Uterus (tissue), 4 donors: ENCODE data around the gene SIAH2. TPM values are rescaled to one million over a fixed set of nuclear protein-coding genes. Genes with fewer than 3 reads are reported as not detected.

Experiments
- DNase-seq, 2 donors: peaks; one replicate each; pipeline ENCODE4 v3.0.0-alpha.2; 2019 to 2020
- H3K27ac ChIP-seq, 2 donors: fragments of 200-600 bp; sonication (generic); 1 replicate in 1 of 2; 2 replicates in 1 of 2; pipeline ENCODE4 v1.5.1; 2016 to 2018
- H3K27me3 ChIP-seq, 2 donors: fragments of 200-600 bp; sonication (generic); one replicate each; pipeline ENCODE4 v1.5.1; 2018 to 2019; ENCODE audit warnings: control low read depth in 1 of 2
- H3K36me3 ChIP-seq, 2 donors: fragments of 200-600 bp; sonication (generic); one replicate each; pipeline ENCODE4 v1.5.1; 2019; ENCODE audit warnings: control low read depth in 1 of 2
- H3K4me1 ChIP-seq, 2 donors: fragments of 200-600 bp; sonication (generic); one replicate each; pipeline ENCODE4 v1.5.1; 2018 to 2019; ENCODE audit warnings: control low read depth in 1 of 2
- H3K4me3 ChIP-seq, 2 donors: fragments of 200-600 bp; sonication (generic); 1 replicate in 1 of 2; 2 replicates in 1 of 2; pipeline ENCODE4 v1.5.1; 2018 to 2019; ENCODE audit warnings: mild to moderate bottlenecking in 1 of 2
- H3K9me3 ChIP-seq, 2 donors: fragments of 200-600 bp; sonication (generic); one replicate each; pipeline ENCODE4 v1.5.1; 2019; ENCODE audit warnings: control low read depth in 1 of 2
- POLR2A ChIP-seq, 2 donors: fragments of 450-650 bp; IDR thresholded peaks; one replicate each; pipeline ENCODE4 v1.6.1; 2016; ENCODE audit warnings: antibody characterized with exemption in 2 of 2, mild to moderate bottlenecking in 1 of 2, moderate library complexity in 1 of 2
- intact Hi-C: fragments of 100-400 bp; cut with DNase I; formaldehyde crosslinking; loops from one replicate; pipeline ENCODE4 v1.15.1; 2023; ENCODE audit warnings: low total_unique reads
- total RNA-seq, 4 donors: library from RNA; depleted of rRNA in 3 of 4; stranded (reverse); fragments of >200 nt in 3 of 4; gene quantifications; one replicate each; pipeline versions ENCODE4 v1.1.0 to v1.2.4, GENCODE V29; 2014 to 2023
- TF ChIP-seq, protein P1 (sequence below), 4 experiments: fragments of 200-600 bp in 2 of 4; fragments of 450-650 bp in 2 of 4; sonication (generic) in 2 of 4; IDR thresholded peaks; one replicate each; pipeline ENCODE4 v1.5.1; 2016 to 2019; ENCODE audit warnings: antibody characterized with exemption in 4 of 4, mild to moderate bottlenecking in 2 of 4, moderate library complexity in 1 of 4
- donor health status: DM: yes; HTN: yes; CAD: no.

The SIAH2 gene
- total RNA-seq, 4 donors from 2014 or later = 25.4 to 63.8 (median 43.6) TPM

DNA sequence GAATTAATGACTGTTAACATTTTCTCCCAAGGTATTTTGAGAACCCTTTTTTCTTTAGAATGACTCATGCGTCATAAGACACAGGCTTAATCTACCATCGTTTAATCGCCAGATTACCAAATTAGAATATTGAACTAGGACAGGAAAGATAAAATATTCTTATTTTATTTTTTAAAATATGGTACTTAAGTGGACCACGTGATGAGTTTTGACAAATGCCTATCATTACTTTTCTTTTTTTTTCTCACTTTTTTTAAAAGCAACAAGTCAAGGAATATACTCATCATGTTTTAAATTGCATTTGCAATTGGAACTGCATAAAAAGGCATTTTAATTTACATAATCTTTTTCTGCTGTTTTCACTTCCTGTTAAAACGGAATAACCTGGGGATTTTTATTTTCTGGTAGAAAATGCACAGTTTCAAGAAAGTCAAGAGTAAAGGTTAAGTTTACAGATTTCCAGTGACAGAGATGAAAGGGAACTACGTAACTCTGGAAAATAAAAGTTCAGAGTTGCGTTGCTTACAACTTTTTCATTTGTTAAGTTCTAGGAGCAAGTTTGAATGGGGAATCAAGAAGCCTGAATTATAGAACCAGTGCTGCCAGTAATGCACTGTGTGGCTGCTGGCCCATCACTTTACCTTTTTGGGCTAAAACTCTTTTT, 23.6 kb downstream of the SIAH2 start:
- Histone ChIP-seq H3K9me3 (no peaks in the 10 kb centered on the region), H3K4me1 (no peaks in the 10 kb centered on the region), H3K36me3 (no peaks in the 10 kb centered on the region), H3K27ac (no peak overlapping the region), H3K4me3 (no peak overlapping the region), H3K27me3 (no peaks in the 10 kb centered on the region)
- intact Hi-C loops = no loop called here
- no peak for TF ChIP-seq POLR2A (IDR thresholded peaks at IDR 0.05)
- DNase-seq = no peak

DNA sequence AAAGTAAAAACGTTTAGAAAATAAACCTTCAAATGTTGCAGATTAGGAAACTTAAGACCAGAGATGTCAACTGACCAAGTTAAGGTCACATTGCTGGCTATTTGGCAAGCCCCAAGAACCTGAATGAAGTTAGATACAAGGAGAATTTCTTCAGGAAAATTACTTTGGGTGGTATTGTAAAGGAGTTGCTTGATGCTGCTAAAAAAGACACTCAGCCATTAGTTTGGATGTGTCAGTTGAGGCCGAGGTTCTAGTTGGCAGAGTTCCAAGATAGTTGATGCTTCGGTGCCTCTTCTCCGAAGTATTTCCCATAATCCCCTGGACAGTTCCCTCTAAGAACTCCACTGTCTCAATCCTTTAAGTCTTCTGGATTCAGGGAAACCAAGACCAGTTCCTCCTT, 24.3 kb downstream of the SIAH2 start:
- no peak for TF ChIP-seq POLR2A (IDR thresholded peaks at IDR 0.05)
- TF ChIP-seq, protein P1, sequence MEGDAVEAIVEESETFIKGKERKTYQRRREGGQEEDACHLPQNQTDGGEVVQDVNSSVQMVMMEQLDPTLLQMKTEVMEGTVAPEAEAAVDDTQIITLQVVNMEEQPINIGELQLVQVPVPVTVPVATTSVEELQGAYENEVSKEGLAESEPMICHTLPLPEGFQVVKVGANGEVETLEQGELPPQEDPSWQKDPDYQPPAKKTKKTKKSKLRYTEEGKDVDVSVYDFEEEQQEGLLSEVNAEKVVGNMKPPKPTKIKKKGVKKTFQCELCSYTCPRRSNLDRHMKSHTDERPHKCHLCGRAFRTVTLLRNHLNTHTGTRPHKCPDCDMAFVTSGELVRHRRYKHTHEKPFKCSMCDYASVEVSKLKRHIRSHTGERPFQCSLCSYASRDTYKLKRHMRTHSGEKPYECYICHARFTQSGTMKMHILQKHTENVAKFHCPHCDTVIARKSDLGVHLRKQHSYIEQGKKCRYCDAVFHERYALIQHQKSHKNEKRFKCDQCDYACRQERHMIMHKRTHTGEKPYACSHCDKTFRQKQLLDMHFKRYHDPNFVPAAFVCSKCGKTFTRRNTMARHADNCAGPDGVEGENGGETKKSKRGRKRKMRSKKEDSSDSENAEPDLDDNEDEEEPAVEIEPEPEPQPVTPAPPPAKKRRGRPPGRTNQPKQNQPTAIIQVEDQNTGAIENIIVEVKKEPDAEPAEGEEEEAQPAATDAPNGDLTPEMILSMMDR (IDR thresholded peaks at IDR 0.05) = no peak
- H3K4me3 ChIP-seq = no peak overlapping the region
- H3K27me3 ChIP-seq = no peaks in the 10 kb centered on the region
- H3K4me1 ChIP-seq = no peaks in the 10 kb centered on the region
- no peaks in the 10 kb centered on the region for H3K9me3 ChIP-seq
- no peak overlapping the region for H3K27ac ChIP-seq
- H3K36me3 ChIP-seq = no peaks in the 10 kb centered on the region
- intact Hi-C loops = no loop called here
- no peak for DNase-seq

DNA sequence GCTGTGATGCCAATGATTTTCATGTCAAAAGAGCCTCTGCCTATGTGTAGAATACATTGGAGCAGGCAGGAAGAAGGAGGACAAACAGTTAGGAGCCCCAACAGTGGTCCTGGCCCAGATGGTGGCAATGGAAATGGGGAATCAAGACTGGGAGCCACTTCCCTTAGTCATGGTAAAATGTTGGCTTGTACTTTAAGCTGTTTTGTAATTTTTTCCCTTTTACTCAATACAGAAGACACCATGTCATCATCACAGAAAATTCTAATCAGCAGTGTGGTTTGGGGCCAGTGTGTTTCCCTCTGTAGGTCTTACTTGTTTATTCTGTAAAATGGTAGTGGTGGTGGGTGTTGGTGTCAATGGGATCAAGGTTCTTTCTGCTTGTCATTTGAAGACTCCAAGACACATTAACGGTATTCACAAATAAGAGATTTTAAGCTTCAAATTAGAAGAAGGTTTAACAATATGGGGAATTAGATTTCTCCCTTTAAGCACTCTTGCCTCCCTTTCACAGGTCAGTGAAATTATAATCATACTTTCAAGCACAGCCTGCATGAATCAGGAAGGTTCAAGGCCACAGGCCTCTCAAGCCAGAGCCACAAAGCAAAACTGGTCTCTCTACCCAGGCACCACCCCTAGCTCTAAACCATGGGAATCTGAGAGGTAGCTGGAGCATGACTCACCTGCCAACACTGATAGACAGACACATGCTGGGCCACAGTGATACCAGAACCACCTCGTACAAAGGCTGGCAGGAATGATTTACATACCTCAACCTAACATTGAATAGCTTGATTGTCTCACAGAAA, 24.9 kb downstream of the SIAH2 start:
- TF ChIP-seq, protein P1 (IDR thresholded peaks at IDR 0.05) = no peak
- no peak for TF ChIP-seq POLR2A (IDR thresholded peaks at IDR 0.05)
- Histone ChIP-seq H3K4me1 (no peaks in the 10 kb centered on the region), H3K9me3 (no peaks in the 10 kb centered on the region), H3K27ac (no peak overlapping the region), H3K27me3 (no peaks in the 10 kb centered on the region), H3K36me3 (no peaks in the 10 kb centered on the region), H3K4me3 (no peak overlapping the region)
- intact Hi-C loops = no loop called here
- DNase-seq = no peak

DNA sequence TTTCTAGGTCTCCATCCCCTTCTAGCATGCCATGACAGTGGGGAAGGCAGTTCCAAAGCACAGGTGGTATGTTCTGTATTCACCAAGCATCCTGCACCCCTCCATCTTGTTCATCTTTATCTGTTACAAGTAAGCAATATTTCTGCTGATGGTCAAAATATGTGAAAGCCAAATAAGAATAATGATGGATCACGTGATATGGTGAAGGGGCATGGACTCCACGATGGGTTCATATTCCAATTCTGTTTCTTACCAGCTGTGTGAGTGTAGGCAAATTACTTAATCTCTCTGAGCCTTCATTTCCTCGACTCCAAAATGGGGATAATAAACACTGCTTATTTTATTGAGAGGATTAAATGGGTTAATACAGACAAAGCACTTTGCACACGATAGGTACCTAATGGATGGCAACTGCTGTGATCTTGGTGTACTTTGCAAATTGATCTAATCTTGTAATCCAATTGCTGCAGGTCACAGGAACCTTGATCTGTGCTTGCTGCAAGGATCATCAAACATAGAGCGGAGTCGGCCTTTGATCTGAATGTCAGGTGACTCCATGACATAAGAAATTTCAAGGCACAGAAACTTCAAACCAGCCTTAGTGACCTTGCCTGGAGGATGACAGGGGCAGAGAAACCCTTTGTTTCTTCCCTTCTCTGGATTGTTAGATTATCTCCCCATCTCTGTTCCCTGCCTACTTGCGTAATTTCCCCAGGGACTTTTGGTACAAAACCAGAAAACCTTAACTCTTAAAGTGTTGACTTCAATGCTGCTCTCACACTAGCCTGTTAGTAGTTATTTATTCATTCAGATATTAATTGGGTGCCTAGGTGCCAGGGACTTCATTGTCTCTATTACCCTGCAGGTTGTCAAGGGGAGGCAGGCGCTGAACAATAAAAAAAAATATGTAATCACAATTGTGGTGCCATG, 25.8 kb downstream of the SIAH2 start:
- TF ChIP-seq, protein P1 (IDR thresholded peaks at IDR 0.05) = no peak
- no peak for TF ChIP-seq POLR2A (IDR thresholded peaks at IDR 0.05)
- Histone ChIP-seq H3K9me3 (no peaks in the 10 kb centered on the region), H3K4me3 (no peak overlapping the region), H3K27ac (no peak overlapping the region), H3K27me3 (no peaks in the 10 kb centered on the region), H3K4me1 (no peaks in the 10 kb centered on the region), H3K36me3 (no peaks in the 10 kb centered on the region)
- intact Hi-C loops = no loop called here
- no peak for DNase-seq

DNA sequence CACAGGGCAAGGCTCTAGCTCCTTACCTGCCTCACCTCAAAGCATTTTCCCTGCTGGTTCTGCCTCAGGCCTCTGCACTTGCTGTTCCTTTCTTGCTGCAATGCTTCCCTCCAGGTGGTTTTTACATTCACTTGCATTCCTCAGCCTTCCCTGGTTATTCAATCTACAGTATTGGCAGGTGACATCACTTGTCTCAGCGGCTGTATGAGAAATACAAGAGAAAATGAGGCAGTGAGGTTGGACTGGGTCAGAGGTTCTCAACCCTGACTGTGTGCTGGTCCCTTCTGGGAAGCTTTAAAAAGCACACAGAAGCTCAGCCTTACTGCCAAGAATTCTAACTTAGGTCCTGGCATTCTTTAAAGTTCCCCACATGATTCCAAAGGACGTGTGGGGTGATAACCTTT, 26.7 kb downstream of the SIAH2 start:
- no peak for DNase-seq
- Histone ChIP-seq H3K27me3 (no peaks in the 10 kb centered on the region), H3K36me3 (no peaks in the 10 kb centered on the region), H3K4me3 (no peak overlapping the region), H3K9me3 (no peaks in the 10 kb centered on the region), H3K27ac (no peak overlapping the region), H3K4me1 (no peaks in the 10 kb centered on the region)
- intact Hi-C loops = no loop called here
- no peak for TF ChIP-seq POLR2A (IDR thresholded peaks at IDR 0.05)
- TF ChIP-seq, protein P1 (IDR thresholded peaks at IDR 0.05) = no peak
